K562 (cell line): ENCODE data around the gene IL10RB. TPM values are rescaled to one million over a fixed set of nuclear protein-coding genes. Genes with fewer than 3 reads are reported as not detected.

Experiments
- ATF1 ChIP-seq, 2 experiments: fragments of 450-650 bp in 1 of 2; IDR thresholded peaks; 2 replicates each; pipeline ENCODE4 v1.6.1; 2016; ENCODE audit warnings: missing compliant biosample characterization in 1 of 2, missing genetic modification characterization in 1 of 2
- BHLHE40 ChIP-seq: IDR thresholded peaks from 2 replicates; pipeline ENCODE4 v1.6.1; 2011; ENCODE audit warnings: low read length, improper control_type of control experiment
- CXXC5 ChIP-seq: fragments of 250-450 bp; sonication (Bioruptor Pico); IDR thresholded peaks from 2 replicates; pipeline ENCODE4 v1.8.0; 2022; ENCODE audit warnings: inconsistent platforms, mild to moderate bottlenecking, moderate library complexity
- ERF ChIP-seq: fragments of 450-650 bp; formaldehyde crosslinking; IDR thresholded peaks from 2 replicates; pipeline ENCODE4 v1.4.0; 2020; ENCODE audit warnings: mild to moderate bottlenecking, mixed read lengths
- FIP1L1 ChIP-seq: fragments of 200-400 bp; formaldehyde crosslinking; IDR thresholded peaks from 2 replicates; pipeline ENCODE4 v1.6.1; 2018; ENCODE audit warnings: mild to moderate bottlenecking, low read depth, low read length; ENCODE audit not compliant: poor library complexity, severe bottlenecking
- HOXB6 ChIP-seq: fragments of 250-450 bp; sonication (Bioruptor Pico); IDR thresholded peaks from 2 replicates; pipeline ENCODE4 v1.5.1; 2022; ENCODE audit warnings: mild to moderate bottlenecking, borderline replicate concordance
- JUND ChIP-seq, 2 experiments: IDR thresholded peaks; 2 replicates in 1 of 2; 3 replicates in 1 of 2; pipeline ENCODE4 v1.6.1; 2011; ENCODE audit warnings: borderline replicate concordance in 2 of 2, low read depth in 2 of 2, low read length in 2 of 2, improper control_type of control experiment in 1 of 2, missing biosample characterization in 1 of 2, missing genetic modification characterization in 1 of 2, missing genetic modification reagents in 1 of 2
- KDM1A ChIP-seq, 2 experiments: fragments of 450-650 bp; IDR thresholded peaks; 2 replicates each; pipeline ENCODE4 v1.6.1; 2016; ENCODE audit warnings: mild to moderate bottlenecking in 2 of 2
- NR2C1 ChIP-seq, 2 experiments: fragments of 450-650 bp; IDR thresholded peaks; 2 replicates each; pipeline ENCODE4 v1.6.1; 2017; ENCODE audit warnings: mild to moderate bottlenecking in 2 of 2, antibody characterized with exemption in 1 of 2, inconsistent platforms in 1 of 2, missing compliant biosample characterization in 1 of 2, missing genetic modification characterization in 1 of 2
- PHF21A ChIP-seq: fragments of 450-650 bp; IDR thresholded peaks from 2 replicates; pipeline ENCODE4 v1.6.1; 2017; ENCODE audit warnings: low read depth, borderline replicate concordance
- POLR2AphosphoS2 ChIP-seq: IDR thresholded peaks from 2 replicates; pipeline ENCODE4 v1.6.1; 2012; ENCODE audit warnings: low read length, improper control_type of control experiment
- PTBP1 ChIP-seq: fragments of 200-400 bp; formaldehyde crosslinking; IDR thresholded peaks from 2 replicates; pipeline ENCODE4 v1.6.1; 2017; ENCODE audit warnings: low read depth, low read length
- SETDB1 ChIP-seq: IDR thresholded peaks from one replicate; pipeline ENCODE4 v1.6.1; 2012; ENCODE audit warnings: low read length, control low read depth, inconsistent platforms
- ZBTB2 ChIP-seq: fragments of 450-650 bp; IDR thresholded peaks from 2 replicates; pipeline ENCODE4 v1.6.1; 2016; ENCODE audit warnings: antibody characterized with exemption
- ZNF398 ChIP-seq: fragments of 250-450 bp; sonication (Bioruptor Pico); IDR thresholded peaks from 2 replicates; pipeline ENCODE4 v1.8.0; 2021; ENCODE audit warnings: moderate library complexity, mild to moderate bottlenecking, inconsistent platforms
- polyA plus RNA-seq, 8 experiments: library from polyadenylated mRNA; depleted of rRNA in 4 of 8; stranded (reverse) in 5 of 8; unstranded in 3 of 8; fragments of >200 nt; fragmentation: Nextera tagmentation in 2 of 8; fragmentation: Illumina TruSeq in 1 of 8; extraction: Ambion mirVana in 2 of 8; extraction: Trizol in 1 of 8; gene quantifications; 2 replicates each; pipeline versions ENCODE4 v1.2.1 to v1.2.3, GENCODE V29; 2011 to 2014; ENCODE audit warnings: inconsistent platforms in 1 of 8, missing spikeins in 1 of 8
- total RNA-seq, 7 experiments: library from RNA; depleted of rRNA in 6 of 7; stranded (reverse); fragments of >200 nt in 6 of 7; fragmentation: Illumina TruSeq in 2 of 7; extraction: Trizol in 2 of 7; gene quantifications; 2 replicates each; pipeline versions ENCODE4 v1.2.1 to v1.2.3, GENCODE V29; 2011 to 2021; ENCODE audit warnings: low replicate concordance in 1 of 7
- TF ChIP-seq, protein P1 (sequence below): fragments of 150-350 bp; IDR thresholded peaks from 2 replicates; pipeline ENCODE4 v1.6.1; 2014; ENCODE audit warnings: low read depth, mild to moderate bottlenecking, low read length, borderline replicate concordance

Gene IL10RB
- total and polyA plus RNA-seq, 9 of the 15 experiments (the other 6 are each of a cell fraction or from before 2014, with no cell fraction given), result 10.9 to 33.8 (median 23.0) TPM

DNA sequence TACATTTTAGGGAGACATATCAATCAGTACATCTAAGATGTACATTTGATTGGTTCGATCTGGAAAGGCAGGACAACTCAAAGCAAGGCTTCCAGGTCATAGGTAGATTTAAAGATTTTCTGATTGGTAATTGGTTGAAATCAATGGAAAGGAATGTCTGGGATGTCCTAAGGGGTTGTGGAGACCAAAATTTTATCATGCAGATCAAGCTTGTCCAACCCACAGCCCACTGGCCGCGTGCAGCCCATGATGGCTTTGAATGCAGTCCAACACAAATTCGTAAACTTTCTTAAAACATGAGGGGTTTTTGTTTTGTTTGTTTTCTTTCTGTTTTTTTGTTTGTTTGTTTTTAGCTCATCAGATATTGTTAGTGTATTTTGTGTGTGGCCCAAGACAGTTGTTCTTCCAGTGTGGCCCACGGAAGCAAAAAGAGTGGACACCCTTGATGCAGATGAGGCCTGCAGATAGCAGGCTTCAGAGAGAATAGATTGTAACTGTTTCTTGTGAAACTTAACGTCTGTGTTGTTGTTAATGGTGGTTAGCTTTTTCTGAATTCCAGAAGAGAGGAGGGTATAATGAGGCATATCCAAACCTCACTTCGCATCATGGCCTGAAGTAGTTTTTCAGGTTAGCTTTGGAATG is 61.7 kb downstream of the IL10RB start (continued):
- TF ChIP-seq ERF (CRISPR knock-in tag), result no peak
- TF ChIP-seq, protein P1, sequence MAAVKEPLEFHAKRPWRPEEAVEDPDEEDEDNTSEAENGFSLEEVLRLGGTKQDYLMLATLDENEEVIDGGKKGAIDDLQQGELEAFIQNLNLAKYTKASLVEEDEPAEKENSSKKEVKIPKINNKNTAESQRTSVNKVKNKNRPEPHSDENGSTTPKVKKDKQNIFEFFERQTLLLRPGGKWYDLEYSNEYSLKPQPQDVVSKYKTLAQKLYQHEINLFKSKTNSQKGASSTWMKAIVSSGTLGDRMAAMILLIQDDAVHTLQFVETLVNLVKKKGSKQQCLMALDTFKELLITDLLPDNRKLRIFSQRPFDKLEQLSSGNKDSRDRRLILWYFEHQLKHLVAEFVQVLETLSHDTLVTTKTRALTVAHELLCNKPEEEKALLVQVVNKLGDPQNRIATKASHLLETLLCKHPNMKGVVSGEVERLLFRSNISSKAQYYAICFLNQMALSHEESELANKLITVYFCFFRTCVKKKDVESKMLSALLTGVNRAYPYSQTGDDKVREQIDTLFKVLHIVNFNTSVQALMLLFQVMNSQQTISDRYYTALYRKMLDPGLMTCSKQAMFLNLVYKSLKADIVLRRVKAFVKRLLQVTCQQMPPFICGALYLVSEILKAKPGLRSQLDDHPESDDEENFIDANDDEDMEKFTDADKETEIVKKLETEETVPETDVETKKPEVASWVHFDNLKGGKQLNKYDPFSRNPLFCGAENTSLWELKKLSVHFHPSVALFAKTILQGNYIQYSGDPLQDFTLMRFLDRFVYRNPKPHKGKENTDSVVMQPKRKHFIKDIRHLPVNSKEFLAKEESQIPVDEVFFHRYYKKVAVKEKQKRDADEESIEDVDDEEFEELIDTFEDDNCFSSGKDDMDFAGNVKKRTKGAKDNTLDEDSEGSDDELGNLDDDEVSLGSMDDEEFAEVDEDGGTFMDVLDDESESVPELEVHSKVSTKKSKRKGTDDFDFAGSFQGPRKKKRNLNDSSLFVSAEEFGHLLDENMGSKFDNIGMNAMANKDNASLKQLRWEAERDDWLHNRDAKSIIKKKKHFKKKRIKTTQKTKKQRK, result no peak
- no peak for TF ChIP-seq KDM1A (IDR thresholded peaks at IDR 0.05)
- no peak for TF ChIP-seq BHLHE40
- TF ChIP-seq ZBTB2, result 0 out of 2 replicates have a peak, but pooled peaks have one; percentile 37
- TF ChIP-seq ZNF398, result no peak
- TF ChIP-seq FIP1L1, result no peak
- TF ChIP-seq HOXB6 (CRISPR knock-in tag), result no peak
- no peak for TF ChIP-seq PHF21A
- no peak for TF ChIP-seq JUND (IDR thresholded peaks at IDR 0.05; ENCODE audit: borderline replicate concordance, low read depth, low read length)
- TF ChIP-seq JUND (tag; IDR thresholded peaks at IDR 0.05; ENCODE audit: borderline replicate concordance, low read depth, low read length), result no peak
- TF ChIP-seq SETDB1, result no peak
- no peak for TF ChIP-seq POLR2AphosphoS2
- TF ChIP-seq PTBP1, result no peak
- peak; percentile 32 for TF ChIP-seq CXXC5 (CRISPR knock-in tag)
- no peak for TF ChIP-seq ATF1 (CRISPR knock-in tag; IDR thresholded peaks at IDR 0.05)
- TF ChIP-seq ATF1 (tag; IDR thresholded peaks at IDR 0.05), result no peak
- TF ChIP-seq NR2C1 (IDR thresholded peaks at IDR 0.05), result no peak
- TF ChIP-seq NR2C1 (tag; IDR thresholded peaks at IDR 0.05), result 0 out of 2 replicates have a peak, but pooled peaks have one; percentile 14
